Loucy (cell line): Measurements from ENCODE around the gene SCARF2.

ENCODE experiments used
- CTCF ChIP-seq: fragments of 200-600 bp; sonication (generic); conservative IDR thresholded peaks from 2 replicates; pipeline ENCODE4 v1.5.1; 2014; ENCODE audit warnings: mild to moderate bottlenecking, antibody characterized with exemption, low read length
- EZH2phosphoT487 ChIP-seq: fragments of 200-600 bp; IDR thresholded peaks from 2 replicates; pipeline ENCODE4 v1.6.1; 2018; ENCODE audit warnings: antibody characterized with exemption, mild to moderate bottlenecking, moderate library complexity, borderline replicate concordance

DNA sequence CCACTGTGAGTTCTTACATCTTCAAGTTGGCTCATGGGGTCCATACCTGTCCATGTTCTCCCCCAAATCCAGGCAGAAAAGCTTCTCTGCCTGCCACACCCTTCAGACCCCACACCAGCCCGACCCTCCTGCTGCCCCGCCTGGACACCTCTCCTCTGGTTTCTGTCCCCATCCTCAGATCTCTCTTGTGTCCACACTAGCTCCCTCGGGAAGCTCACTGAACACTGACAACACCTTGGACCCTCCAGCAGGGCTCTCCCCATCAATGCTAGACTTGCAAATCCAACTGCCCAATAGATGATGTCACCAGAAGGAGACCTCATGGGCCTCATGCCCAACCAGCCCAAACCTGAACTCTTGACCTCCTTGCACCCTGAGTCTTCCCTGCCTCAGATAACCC is 2.9 kb downstream of the SCARF2 start:
- TF ChIP-seq CTCF: no peak
- no peak for TF ChIP-seq EZH2phosphoT487
